22Rv1 (cell line): ENCODE data around the gene MTPN.

ENCODE experiments used
- H3K27ac ChIP-seq: fragments of 450-650 bp; 2 replicates; pipeline ENCODE4 v1.5.1; 2017
- CTCF ChIP-seq: fragments of 450-650 bp; IDR thresholded peaks from 2 replicates; pipeline ENCODE4 v1.5.1; 2017; ENCODE audit warnings: mild to moderate bottlenecking
- ZFX ChIP-seq: fragments of 450-650 bp; IDR thresholded peaks from 2 replicates; pipeline ENCODE4 v1.6.1; 2017; ENCODE audit warnings: antibody characterized with exemption, borderline replicate concordance

The MTPN gene

DNA sequence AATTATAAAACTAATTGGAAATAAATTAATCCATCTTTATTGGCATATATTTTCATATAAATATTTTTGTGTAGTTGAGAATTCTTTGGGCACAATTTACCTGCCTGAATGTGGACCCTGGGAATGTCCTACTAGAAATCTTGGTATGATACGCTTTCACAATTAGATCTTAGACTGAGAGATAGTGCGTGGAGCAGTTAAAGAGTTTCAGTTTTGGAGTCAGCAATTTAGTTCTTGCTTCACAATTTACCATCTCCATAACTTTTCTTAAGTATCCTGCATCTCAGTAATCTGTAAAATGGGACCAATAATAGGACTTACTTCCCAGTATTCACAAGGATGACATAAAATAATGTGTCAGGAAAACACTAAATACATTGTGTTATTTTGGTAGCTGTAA, 2.0 kb downstream of the MTPN start:
- TF ChIP-seq CTCF (no peak), ZFX (no peak)
- no peak overlapping the region for H3K27ac ChIP-seq

DNA sequence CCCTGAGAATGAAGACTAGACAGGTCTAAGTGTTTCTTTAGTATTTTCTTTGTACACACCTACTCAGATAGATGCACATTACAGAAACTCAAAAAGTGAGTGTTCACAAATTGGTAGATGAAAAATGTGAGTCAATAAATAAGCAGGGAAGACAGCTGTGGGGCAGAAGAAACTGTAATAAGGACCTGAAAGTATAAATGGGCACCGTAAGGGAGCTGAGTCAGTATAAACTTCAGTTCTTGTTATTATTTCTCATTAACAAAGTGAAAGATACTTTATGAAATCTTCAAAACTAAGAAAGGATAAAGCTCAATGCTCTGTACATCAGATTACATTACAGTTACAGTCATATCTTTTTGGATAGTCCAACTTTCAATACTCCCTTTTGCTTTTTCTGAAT, 2.5 kb downstream of the MTPN start:
- H3K27ac ChIP-seq = no peak overlapping the region
- no peak for TF ChIP-seq CTCF
- no peak for TF ChIP-seq ZFX

DNA sequence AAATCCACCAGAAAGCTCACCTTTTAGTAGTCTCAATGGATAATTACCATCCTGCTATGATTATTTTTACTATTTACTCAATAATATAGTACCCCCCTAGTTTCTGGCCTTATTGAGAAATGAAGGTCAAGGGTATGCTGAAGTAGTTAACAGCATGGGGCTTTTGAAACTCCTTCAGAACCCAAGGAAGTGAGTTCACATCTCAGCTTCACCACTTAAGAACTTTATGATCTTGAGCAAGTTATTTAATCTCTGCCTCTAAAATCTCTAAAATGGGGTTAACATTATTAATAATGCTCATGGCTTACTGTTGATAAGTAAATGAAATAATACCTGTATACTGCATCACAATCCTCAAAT, 5.8 kb downstream of the MTPN start:
- no peak for TF ChIP-seq CTCF
- no peak for TF ChIP-seq ZFX
- no peak overlapping the region for H3K27ac ChIP-seq

GRCh38 chr7:135970682-135971365, 6.3 kb downstream of the MTPN start:
- TF ChIP-seq ZFX = no peak
- no peak for TF ChIP-seq CTCF
- H3K27ac ChIP-seq = no peak overlapping the region

GRCh38 chr7:135970045-135970444, 7.1 kb downstream of the MTPN start:
- H3K27ac ChIP-seq = no peak overlapping the region
- TF ChIP-seq CTCF (no peak), ZFX (no peak)

DNA sequence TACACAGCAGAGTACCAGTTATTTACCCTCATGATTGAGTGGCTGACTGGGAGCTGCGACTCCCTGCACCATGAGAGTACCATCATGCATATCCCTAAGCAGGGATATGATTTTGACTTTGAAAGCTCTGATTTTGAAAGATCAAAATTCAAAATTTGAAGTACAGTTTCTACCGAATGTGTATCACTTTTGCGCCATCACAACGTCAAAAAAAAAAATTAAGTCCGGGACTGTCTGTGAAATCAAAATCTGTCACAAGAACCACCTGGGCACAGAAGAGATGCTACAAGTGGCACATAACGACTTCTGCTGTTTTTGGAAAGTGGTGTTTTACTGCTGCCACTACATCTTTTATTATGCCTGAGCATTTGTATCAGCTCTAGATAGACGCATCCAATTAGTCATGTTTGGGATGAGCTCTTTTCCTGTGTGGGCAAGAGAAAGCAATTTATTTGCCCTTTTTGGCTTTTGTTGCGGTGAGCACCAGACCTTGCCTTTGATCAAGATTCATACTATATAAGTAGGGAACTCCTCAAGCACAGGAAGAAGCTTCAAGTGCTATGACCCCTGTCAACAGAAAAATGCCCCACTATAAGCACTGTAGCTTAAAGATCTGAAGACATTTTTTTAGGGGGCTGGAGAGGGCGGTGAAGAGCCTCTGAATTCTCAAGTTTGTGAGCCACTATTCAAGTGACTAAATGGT, 10.7 kb downstream of the MTPN start:
- H3K27ac ChIP-seq = no peak overlapping the region
- no peak for TF ChIP-seq CTCF
- TF ChIP-seq ZFX = no peak

GRCh38 chr7:135965602-135966001, 11.6 kb downstream of the MTPN start:
- no peak overlapping the region for H3K27ac ChIP-seq
- TF ChIP-seq CTCF = no peak
- TF ChIP-seq ZFX = no peak
